ENCODE measurements around the gene LAYN.

Gene LAYN

GRCh38 chr11:111549196-111549868 is 8.8 kb downstream of the LAYN start:
- no peak for DNase-seq (ENCODE audit: low read depth, low spot score)
- H3K9me3 ChIP-seq (ENCODE audit: low read depth, low read length) = no peaks in the 10 kb centered on the region
- no peak overlapping the region for H3K4me3 ChIP-seq
- no peak overlapping the region for H3K9ac ChIP-seq (ENCODE audit: insufficient read length)
- TF ChIP-seq FOXP2 (optimal IDR thresholded peaks at IDR 0.05; ENCODE audit: control extremely low read depth, extremely low read length, insufficient read depth) (no peak), EZH2 (IDR thresholded peaks at IDR 0.05) (no peak), POLR2AphosphoS5 (IDR thresholded peaks at IDR 0.05; ENCODE audit: borderline replicate concordance, low read depth, low read length) (no peak)
- H3K27ac ChIP-seq = no peak overlapping the region
- H3K36me3 ChIP-seq (ENCODE audit: insufficient read depth, low read length) = no peaks in the 10 kb centered on the region; the same call in 1 of the 2 replicates

- TF ChIP-seq FOXP2 (optimal IDR thresholded peaks at IDR 0.05; ENCODE audit: control extremely low read depth, extremely low read length, insufficient read depth) (no peak), POLR2AphosphoS5 (IDR thresholded peaks at IDR 0.05; ENCODE audit: borderline replicate concordance, low read depth, low read length) (no peak), EZH2 (IDR thresholded peaks at IDR 0.05) (no peak)
Observed at GRCh38 chr11:111549869-111550203, 9.3 kb downstream of the LAYN start.

GRCh38 chr11:111550258-111550657 is 9.7 kb downstream of the LAYN start:
- Histone ChIP-seq H3K36me3 (ENCODE audit: insufficient read depth, low read length) (no peaks in the 10 kb centered on the region; the same call in 1 of the 2 replicates), H3K9ac (ENCODE audit: insufficient read length) (no peak overlapping the region), H3K9me3 (ENCODE audit: low read depth, low read length) (no peaks in the 10 kb centered on the region), H3K4me3 (no peak overlapping the region), H3K27ac (no peak overlapping the region)
- DNase-seq (ENCODE audit: low read depth, low spot score) = no peak
- TF ChIP-seq POLR2AphosphoS5 (IDR thresholded peaks at IDR 0.05; ENCODE audit: borderline replicate concordance, low read depth, low read length) (no peak), EZH2 (IDR thresholded peaks at IDR 0.05) (no peak)

More at GRCh38 chr11:111549869-111550203, 9.3 kb downstream of the LAYN start:
- no peak for DNase-seq (ENCODE audit: low read depth, low spot score)
- Histone ChIP-seq H3K27ac (no peak overlapping the region), H3K4me3 (no peak overlapping the region), H3K36me3 (ENCODE audit: insufficient read depth, low read length) (no peaks in the 10 kb centered on the region; the same call in 1 of the 2 replicates), H3K9ac (ENCODE audit: insufficient read length) (no peak overlapping the region), H3K9me3 (ENCODE audit: low read depth, low read length) (no peaks in the 10 kb centered on the region)

DNA sequence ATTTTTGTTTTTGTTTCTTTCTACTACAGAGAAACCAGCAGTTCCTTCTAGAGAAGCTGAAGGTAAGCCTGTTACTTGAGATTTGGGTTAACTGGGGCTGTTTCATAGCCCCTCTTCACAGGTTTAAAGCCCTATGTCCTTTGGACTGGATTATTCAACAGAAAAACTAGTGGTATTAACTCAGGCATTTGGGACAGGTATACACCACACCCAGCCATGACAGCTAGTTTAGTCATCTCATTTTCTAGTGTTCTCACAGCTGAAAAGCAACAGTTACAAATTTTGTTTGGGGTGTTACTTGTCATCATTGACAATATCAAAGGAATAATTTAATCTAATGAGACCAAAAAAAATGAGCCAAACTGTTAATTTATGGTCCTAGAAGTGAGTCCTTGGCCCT is 14.0 kb downstream of the LAYN start:
- no peak overlapping the region for H3K4me3 ChIP-seq
- no peak overlapping the region for H3K27ac ChIP-seq
- peaks cover 5% of the 10 kb centered on the region; the same call in 1 of the 2 replicates for H3K9me3 ChIP-seq (ENCODE audit: low read depth, low read length)
- no peak overlapping the region for H3K9ac ChIP-seq (ENCODE audit: insufficient read length)
- DNase-seq (ENCODE audit: low read depth, low spot score) = no peak
- no peak for TF ChIP-seq EZH2 (IDR thresholded peaks at IDR 0.05)
- no peak for TF ChIP-seq POLR2AphosphoS5 (IDR thresholded peaks at IDR 0.05; ENCODE audit: borderline replicate concordance, low read depth, low read length)
- no peak for TF ChIP-seq FOXP2 (optimal IDR thresholded peaks at IDR 0.05; ENCODE audit: control extremely low read depth, extremely low read length, insufficient read depth)
- peaks cover 5% of the 10 kb centered on the region; the same call in 1 of the 2 replicates for H3K36me3 ChIP-seq (ENCODE audit: insufficient read depth, low read length)

GRCh38 chr11:111555255-111555654 is 14.7 kb downstream of the LAYN start:
- Histone ChIP-seq H3K36me3 (ENCODE audit: insufficient read depth, low read length) (peaks cover 5% of the 10 kb centered on the region), H3K27ac (no peak overlapping the region), H3K9ac (ENCODE audit: insufficient read length) (no peak overlapping the region), H3K9me3 (ENCODE audit: low read depth, low read length) (peaks cover 5% of the 10 kb centered on the region; the same call in 1 of the 2 replicates), H3K4me3 (no peak overlapping the region)
- TF ChIP-seq FOXP2 (optimal IDR thresholded peaks at IDR 0.05; ENCODE audit: control extremely low read depth, extremely low read length, insufficient read depth) (no peak), EZH2 (IDR thresholded peaks at IDR 0.05) (no peak), POLR2AphosphoS5 (IDR thresholded peaks at IDR 0.05; ENCODE audit: borderline replicate concordance, low read depth, low read length) (no peak)
- no peak for DNase-seq (ENCODE audit: low read depth, low spot score)

DNA sequence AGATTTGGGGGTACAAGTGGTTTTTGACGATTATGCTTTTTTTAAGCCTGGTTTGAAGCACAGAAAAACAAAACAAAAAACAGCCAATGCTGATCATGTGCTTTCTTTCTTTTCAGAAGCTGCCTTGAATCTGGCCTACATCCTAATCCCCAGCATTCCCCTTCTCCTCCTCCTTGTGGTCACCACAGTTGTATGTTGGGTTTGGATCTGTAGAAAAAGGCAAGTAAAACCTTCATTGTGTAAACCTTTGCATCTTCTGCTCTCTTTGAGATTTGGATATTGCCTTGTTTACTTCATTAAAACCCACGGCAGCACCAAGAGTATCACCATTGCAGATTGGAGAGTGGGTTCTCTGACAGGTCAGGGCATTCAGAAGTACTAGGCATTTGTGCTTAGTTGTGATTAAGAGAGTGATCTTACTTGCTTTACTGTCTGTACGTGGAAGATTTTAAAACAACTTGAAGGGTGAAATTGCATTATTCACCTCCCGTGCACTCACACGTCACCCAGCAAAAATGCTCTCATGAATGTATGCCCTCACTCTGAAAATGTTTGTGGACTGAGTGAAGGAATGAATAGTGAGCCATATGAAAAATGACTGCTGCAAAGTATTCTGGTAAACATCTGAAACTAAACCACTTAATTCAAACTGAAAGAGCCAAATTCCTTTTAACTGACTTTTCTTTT is 17.0 kb downstream of the LAYN start:
- no peak overlapping the region for H3K27ac ChIP-seq
- no peak overlapping the region for H3K9ac ChIP-seq (ENCODE audit: insufficient read length)
- H3K9me3 ChIP-seq (ENCODE audit: low read depth, low read length) = peaks cover 5% of the 10 kb centered on the region; the same call in 1 of the 2 replicates

DNA sequence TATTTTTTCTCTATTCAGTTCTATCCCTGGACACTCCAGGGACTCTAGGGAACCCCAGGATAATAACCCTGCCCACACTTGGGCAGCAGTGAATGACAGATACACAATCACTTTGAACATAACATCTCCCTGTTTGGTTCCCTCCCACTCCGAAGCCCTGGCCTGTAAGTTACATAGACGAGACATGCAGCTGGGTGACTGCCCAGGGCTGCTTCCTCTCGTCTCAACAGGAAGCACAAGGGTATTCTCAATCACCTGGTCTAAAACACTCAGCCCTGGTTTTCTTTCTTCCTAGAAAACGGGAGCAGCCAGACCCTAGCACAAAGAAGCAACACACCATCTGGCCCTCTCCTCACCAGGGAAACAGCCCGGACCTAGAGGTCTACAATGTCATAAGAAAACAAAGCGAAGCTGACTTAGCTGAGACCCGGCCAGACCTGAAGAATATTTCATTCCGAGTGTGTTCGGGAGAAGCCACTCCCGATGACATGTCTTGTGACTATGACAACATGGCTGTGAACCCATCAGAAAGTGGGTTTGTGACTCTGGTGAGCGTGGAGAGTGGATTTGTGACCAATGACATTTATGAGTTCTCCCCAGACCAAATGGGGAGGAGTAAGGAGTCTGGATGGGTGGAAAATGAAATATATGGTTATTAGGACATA is 19.4 kb downstream of the LAYN start:
- Histone ChIP-seq H3K27ac (no peak overlapping the region), H3K36me3 (ENCODE audit: insufficient read depth, low read length) (peaks cover 5% of the 10 kb centered on the region), H3K9ac (ENCODE audit: insufficient read length) (no peak overlapping the region), H3K4me3 (no peak overlapping the region), H3K9me3 (ENCODE audit: low read depth, low read length) (peaks cover 5% of the 10 kb centered on the region; the same call in 1 of the 2 replicates)
- DNase-seq (ENCODE audit: low read depth, low spot score) = no peak
- TF ChIP-seq POLR2AphosphoS5 (IDR thresholded peaks at IDR 0.05; ENCODE audit: borderline replicate concordance, low read depth, low read length) (no peak), EZH2 (IDR thresholded peaks at IDR 0.05) (no peak), FOXP2 (optimal IDR thresholded peaks at IDR 0.05; ENCODE audit: control extremely low read depth, extremely low read length, insufficient read depth) (no peak)

More for the DNA sequence above, 17.0 kb downstream of the LAYN start:
- Histone ChIP-seq H3K36me3 (ENCODE audit: insufficient read depth, low read length) (peaks cover 5% of the 10 kb centered on the region), H3K4me3 (no peak overlapping the region)
- TF ChIP-seq FOXP2 (optimal IDR thresholded peaks at IDR 0.05; ENCODE audit: control extremely low read depth, extremely low read length, insufficient read depth) (no peak), EZH2 (IDR thresholded peaks at IDR 0.05) (no peak), POLR2AphosphoS5 (IDR thresholded peaks at IDR 0.05; ENCODE audit: borderline replicate concordance, low read depth, low read length) (no peak)
- DNase-seq (ENCODE audit: low read depth, low spot score) = no peak

- H3K27ac ChIP-seq = no peak overlapping the region
- H3K4me3 ChIP-seq = no peak overlapping the region
- H3K9ac ChIP-seq (ENCODE audit: insufficient read length) = no peak overlapping the region
- H3K36me3 ChIP-seq (ENCODE audit: insufficient read depth, low read length) = peaks cover 2% of the 10 kb centered on the region
- H3K9me3 ChIP-seq (ENCODE audit: low read depth, low read length) = peaks cover 3% of the 10 kb centered on the region; the same call in 1 of the 2 replicates
- DNase-seq (ENCODE audit: low read depth, low spot score) = no peak
- TF ChIP-seq POLR2AphosphoS5 (IDR thresholded peaks at IDR 0.05; ENCODE audit: borderline replicate concordance, low read depth, low read length) (no peak), FOXP2 (optimal IDR thresholded peaks at IDR 0.05; ENCODE audit: control extremely low read depth, extremely low read length, insufficient read depth) (no peak), EZH2 (IDR thresholded peaks at IDR 0.05) (no peak)
Observed at GRCh38 chr11:111560800-111561199, 20.3 kb downstream of the LAYN start.

Measured in SK-N-MC (cell line).